GM12801 (cell line): ENCODE data around the gene ZMYM5.

Experiments
- TF ChIP-seq, protein P1 (sequence below): IDR thresholded peaks from one replicate; pipeline ENCODE4 v1.5.1; 2011; ENCODE audit warnings: control low read depth; ENCODE audit not compliant: insufficient read length; ENCODE audit errors: extremely low read depth

The ZMYM5 gene

DNA sequence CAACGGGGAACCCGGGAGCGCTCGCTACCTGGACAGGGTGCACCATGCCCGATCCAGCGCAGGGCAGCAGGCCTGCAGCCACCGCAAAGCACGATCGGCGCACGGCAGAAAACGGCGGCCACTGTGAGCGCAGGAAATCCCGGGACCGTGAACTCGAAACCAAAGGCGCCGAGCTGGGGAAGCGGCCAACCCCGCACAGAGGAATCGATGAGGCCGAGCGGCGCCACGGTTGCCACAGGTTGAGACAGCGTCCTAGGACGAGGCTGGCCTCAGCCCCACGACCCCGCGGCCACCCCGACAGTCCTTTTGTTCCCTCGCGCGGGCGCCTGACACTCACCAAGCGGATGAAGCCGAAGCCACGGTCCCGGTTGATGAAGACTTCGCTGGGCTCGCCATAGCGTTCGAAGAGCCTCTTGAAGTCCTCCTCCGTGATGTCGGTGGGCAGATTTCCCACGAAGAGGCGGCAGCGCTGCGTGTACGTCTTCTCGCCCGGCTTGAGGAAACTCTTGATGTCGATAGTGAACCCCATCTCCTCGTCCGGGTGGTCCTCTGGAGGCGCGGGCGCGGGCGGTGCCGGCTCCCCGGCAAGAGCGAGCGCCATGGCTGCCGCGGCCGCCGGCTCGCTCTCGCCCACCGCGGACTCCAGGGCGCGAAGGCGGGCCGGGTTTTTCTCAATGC lies 81.3 kb downstream of the ZMYM5 start:
- TF ChIP-seq, protein P1, sequence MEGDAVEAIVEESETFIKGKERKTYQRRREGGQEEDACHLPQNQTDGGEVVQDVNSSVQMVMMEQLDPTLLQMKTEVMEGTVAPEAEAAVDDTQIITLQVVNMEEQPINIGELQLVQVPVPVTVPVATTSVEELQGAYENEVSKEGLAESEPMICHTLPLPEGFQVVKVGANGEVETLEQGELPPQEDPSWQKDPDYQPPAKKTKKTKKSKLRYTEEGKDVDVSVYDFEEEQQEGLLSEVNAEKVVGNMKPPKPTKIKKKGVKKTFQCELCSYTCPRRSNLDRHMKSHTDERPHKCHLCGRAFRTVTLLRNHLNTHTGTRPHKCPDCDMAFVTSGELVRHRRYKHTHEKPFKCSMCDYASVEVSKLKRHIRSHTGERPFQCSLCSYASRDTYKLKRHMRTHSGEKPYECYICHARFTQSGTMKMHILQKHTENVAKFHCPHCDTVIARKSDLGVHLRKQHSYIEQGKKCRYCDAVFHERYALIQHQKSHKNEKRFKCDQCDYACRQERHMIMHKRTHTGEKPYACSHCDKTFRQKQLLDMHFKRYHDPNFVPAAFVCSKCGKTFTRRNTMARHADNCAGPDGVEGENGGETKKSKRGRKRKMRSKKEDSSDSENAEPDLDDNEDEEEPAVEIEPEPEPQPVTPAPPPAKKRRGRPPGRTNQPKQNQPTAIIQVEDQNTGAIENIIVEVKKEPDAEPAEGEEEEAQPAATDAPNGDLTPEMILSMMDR = no peak

DNA sequence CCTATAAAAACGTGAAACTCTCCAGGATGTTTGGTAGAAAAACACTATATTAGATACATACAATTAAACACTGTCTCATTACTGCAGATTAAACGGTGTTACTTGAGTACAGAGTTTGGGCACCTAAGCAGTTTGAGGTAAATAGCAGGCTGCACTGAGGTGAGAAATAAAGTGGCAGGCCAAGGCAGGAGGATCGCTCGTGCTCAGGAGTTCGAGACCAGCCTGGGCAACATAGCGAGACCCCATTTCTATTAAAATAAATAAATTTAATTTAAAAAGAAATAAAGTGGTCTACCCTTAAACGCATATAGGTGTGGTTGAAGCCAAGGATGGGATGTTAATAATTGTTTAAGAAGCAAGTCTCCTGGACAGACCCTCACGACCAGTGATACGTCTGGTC lies 81.9 kb downstream of the ZMYM5 start:
- TF ChIP-seq, protein P1 = no peak
